HG03342 (cell line): ENCODE data around the gene APEH.
A peak's percentile ranks its signal among the peaks of the same experiment; 100 is the strongest.
"Not testable (repeated sequence)": the region's sequence is repeated elsewhere in the genome, so short reads cannot be mapped to it uniquely, and the experiment has no call there.

Source experiments
- ATAC-seq: cut with Tn5 transposase; IDR thresholded peaks from one replicate; pipeline ENCODE4 v1.9.1; 2021; ENCODE audit warnings: mild to moderate bottlenecking, moderate library complexity; ENCODE audit not compliant: unreplicated experiment

Gene APEH

GRCh38 chr3:49667701-49668413, 6.3 kb upstream of the APEH start:
- ATAC-seq: no peak

GRCh38 chr3:49668414-49668797, 5.7 kb upstream of the APEH start:
- ATAC-seq: no peak

GRCh38 chr3:49668861-49669260, 5.3 kb upstream of the APEH start:
- no peak for ATAC-seq

GRCh38 chr3:49669352-49669751, 4.8 kb upstream of the APEH start:
- no peak for ATAC-seq

- ATAC-seq: no peak
These were observed 3.2 kb upstream of the APEH start for GRCh38 chr3:49670940-49671290.

GRCh38 chr3:49671291-49672288, 2.6 kb upstream of the APEH start:
- no peak for ATAC-seq

- no peak for ATAC-seq
These were observed 933 bp upstream of the APEH start for GRCh38 chr3:49673121-49673714.

GRCh38 chr3:49674497-49674983, 389 bp downstream of the APEH start:
- ATAC-seq: peak; percentile 15

- no peak for ATAC-seq
These were observed 1.8 kb downstream of the APEH start for GRCh38 chr3:49675912-49676311.

GRCh38 chr3:49680493-49681231, 6.5 kb downstream of the APEH start:
- no peak for ATAC-seq

GRCh38 chr3:49681232-49681522, 7.0 kb downstream of the APEH start:
- ATAC-seq: no peak

GRCh38 chr3:49681543-49681942, 7.4 kb downstream of the APEH start:
- no peak for ATAC-seq

- no peak for ATAC-seq
These were observed 9.0 kb downstream of the APEH start for GRCh38 chr3:49683162-49683561.

GRCh38 chr3:49684453-49684852, 10.3 kb downstream of the APEH start:
- not testable (repeated sequence) for ATAC-seq

- not testable (repeated sequence) for ATAC-seq
These were observed 11.0 kb downstream of the APEH start for GRCh38 chr3:49685103-49685502.

- not testable (repeated sequence) for ATAC-seq
These were observed 11.7 kb downstream of the APEH start for GRCh38 chr3:49685846-49686245.

- not testable (repeated sequence) for ATAC-seq
These were observed 12.2 kb downstream of the APEH start for GRCh38 chr3:49686346-49686745.

GRCh38 chr3:49686769-49687423, 12.7 kb downstream of the APEH start:
- ATAC-seq: not testable (repeated sequence)

- not testable (repeated sequence) for ATAC-seq
These were observed 13.3 kb downstream of the APEH start for GRCh38 chr3:49687424-49687795.

- peak; percentile 17 for ATAC-seq
These were observed 14.3 kb downstream of the APEH start for GRCh38 chr3:49688338-49689045.
